Central memory CD8-positive, alpha-beta T cell (primary cell): ENCODE data around the gene ATP1A1.

Experiments used
- ATAC-seq: fragments of 150-1000 bp; cut with Tn5 transposase; replicated peaks from 2 replicates; pipeline ENCODE4 v1.10.0; 2022; ENCODE audit warnings: mild to moderate bottlenecking, moderate FRiP score, moderate number of reproducible peaks; ENCODE audit not compliant: poor library complexity, severe bottlenecking; ENCODE audit errors: extremely low read depth
- DNase-seq, 2 donors: peaks; one replicate each; pipeline ENCODE4 v3.0.0; 2021; ENCODE audit warnings: low spot score in 2 of 2
- H3K27ac Mint-ChIP-seq: one replicate; pipeline ENCODE4 v1.8.0; 2022; ENCODE audit warnings: low read depth, mild to moderate bottlenecking, moderate library complexity, mixed read lengths
- H3K27me3 Mint-ChIP-seq: one replicate; pipeline ENCODE4 v1.8.0; 2022; ENCODE audit warnings: mixed read lengths
- H3K36me3 Mint-ChIP-seq: one replicate; pipeline ENCODE4 v1.8.0; 2022; ENCODE audit warnings: mild to moderate bottlenecking, moderate library complexity, mixed read lengths; ENCODE audit not compliant: insufficient read depth
- H3K4me1 Mint-ChIP-seq: one replicate; pipeline ENCODE4 v1.8.0; 2022; ENCODE audit warnings: mixed read lengths
- H3K4me3 Mint-ChIP-seq: one replicate; pipeline ENCODE4 v1.8.0; 2022; ENCODE audit warnings: mild to moderate bottlenecking, moderate library complexity, mixed read lengths
- H3K9me3 Mint-ChIP-seq: one replicate; pipeline ENCODE4 v1.8.0; 2022; ENCODE audit warnings: mixed read lengths

ATP1A1 gene

GRCh38 chr1:116390195-116390594 lies 17.2 kb downstream of the ATP1A1 start:
- ATAC-seq (peak; percentile 95), DNase-seq (peak in 1 of 2 donors; percentile 38)
- Mint-ChIP-seq H3K36me3 (peaks cover 84% of the 10 kb centered on the region), H3K9me3 (no peaks in the 10 kb centered on the region), H3K27ac (peak overlapping the region; percentile 85), H3K4me1 (peaks cover 41% of the 10 kb centered on the region), H3K27me3 (no peaks in the 10 kb centered on the region), H3K4me3 (no peak overlapping the region)

GRCh38 chr1:116391185-116391584 lies 18.1 kb downstream of the ATP1A1 start:
- no peaks in the 10 kb centered on the region for H3K9me3 Mint-ChIP-seq
- H3K27me3 Mint-ChIP-seq: no peaks in the 10 kb centered on the region
- peaks cover 41% of the 10 kb centered on the region for H3K4me1 Mint-ChIP-seq
- DNase-seq (no peak), ATAC-seq (no peak)
- H3K27ac Mint-ChIP-seq: no peak overlapping the region
- H3K4me3 Mint-ChIP-seq: no peak overlapping the region
- H3K36me3 Mint-ChIP-seq: peaks cover 86% of the 10 kb centered on the region

GRCh38 chr1:116392717-116393404 lies 19.8 kb downstream of the ATP1A1 start:
- Mint-ChIP-seq H3K9me3 (no peaks in the 10 kb centered on the region), H3K4me3 (peak overlapping the region; percentile 44), H3K4me1 (peaks cover 41% of the 10 kb centered on the region), H3K27ac (peak overlapping the region; percentile 50), H3K27me3 (no peaks in the 10 kb centered on the region), H3K36me3 (peaks cover 92% of the 10 kb centered on the region)
- ATAC-seq: no peak
- no peak for DNase-seq

GRCh38 chr1:116393792-116394191 lies 20.7 kb downstream of the ATP1A1 start:
- H3K27ac Mint-ChIP-seq: no peak overlapping the region
- H3K9me3 Mint-ChIP-seq: no peaks in the 10 kb centered on the region

GRCh38 chr1:116394270-116394669 lies 21.2 kb downstream of the ATP1A1 start:
- no peak for DNase-seq
- no peaks in the 10 kb centered on the region for H3K9me3 Mint-ChIP-seq
- H3K36me3 Mint-ChIP-seq: peaks cover 96% of the 10 kb centered on the region
- H3K4me1 Mint-ChIP-seq: peaks cover 28% of the 10 kb centered on the region
- no peak overlapping the region for H3K4me3 Mint-ChIP-seq
- ATAC-seq: no peak
- H3K27me3 Mint-ChIP-seq: no peaks in the 10 kb centered on the region
- H3K27ac Mint-ChIP-seq: no peak overlapping the region

More at GRCh38 chr1:116393792-116394191, 20.7 kb downstream of the ATP1A1 start:
- no peak for ATAC-seq
- Mint-ChIP-seq H3K27me3 (no peaks in the 10 kb centered on the region), H3K4me1 (peaks cover 33% of the 10 kb centered on the region), H3K36me3 (peaks cover 94% of the 10 kb centered on the region), H3K4me3 (no peak overlapping the region)
- DNase-seq: no peak

- ATAC-seq: no peak
- peak overlapping the region; percentile 29 for H3K27ac Mint-ChIP-seq
- peaks cover 95% of the 10 kb centered on the region for H3K36me3 Mint-ChIP-seq
- H3K9me3 Mint-ChIP-seq: no peaks in the 10 kb centered on the region
- no peaks in the 10 kb centered on the region for H3K27me3 Mint-ChIP-seq
- H3K4me1 Mint-ChIP-seq: peaks cover 27% of the 10 kb centered on the region
- H3K4me3 Mint-ChIP-seq: no peak overlapping the region
- DNase-seq: no peak
These were observed 23.7 kb downstream of the ATP1A1 start for GRCh38 chr1:116396769-116397168.

GRCh38 chr1:116397728-116398127 lies 24.7 kb downstream of the ATP1A1 start:
- ATAC-seq (no peak), DNase-seq (no peak)
- peaks cover 27% of the 10 kb centered on the region for H3K4me1 Mint-ChIP-seq
- no peaks in the 10 kb centered on the region for H3K9me3 Mint-ChIP-seq
- H3K4me3 Mint-ChIP-seq: no peak overlapping the region
- H3K27ac Mint-ChIP-seq: no peak overlapping the region
- H3K27me3 Mint-ChIP-seq: no peaks in the 10 kb centered on the region
- H3K36me3 Mint-ChIP-seq: peaks cover 92% of the 10 kb centered on the region

- Mint-ChIP-seq H3K36me3 (peaks cover 89% of the 10 kb centered on the region), H3K27ac (no peak overlapping the region), H3K9me3 (no peaks in the 10 kb centered on the region), H3K27me3 (no peaks in the 10 kb centered on the region), H3K4me3 (no peak overlapping the region), H3K4me1 (peaks cover 30% of the 10 kb centered on the region)
- no peak for ATAC-seq
- DNase-seq: no peak
These were observed 27.7 kb downstream of the ATP1A1 start for GRCh38 chr1:116400780-116401179.

GRCh38 chr1:116401646-116402176 lies 28.7 kb downstream of the ATP1A1 start:
- H3K27me3 Mint-ChIP-seq: no peaks in the 10 kb centered on the region

GRCh38 chr1:116402333-116402732 lies 29.3 kb downstream of the ATP1A1 start:
- peak overlapping the region; percentile 75 for H3K27ac Mint-ChIP-seq
- H3K4me1 Mint-ChIP-seq: peaks cover 30% of the 10 kb centered on the region
- no peaks in the 10 kb centered on the region for H3K9me3 Mint-ChIP-seq
- H3K27me3 Mint-ChIP-seq: no peaks in the 10 kb centered on the region
- peak; percentile 52 for ATAC-seq
- no peak overlapping the region for H3K4me3 Mint-ChIP-seq
- peaks cover 83% of the 10 kb centered on the region for H3K36me3 Mint-ChIP-seq
- DNase-seq: no peak

More at GRCh38 chr1:116401646-116402176, 28.7 kb downstream of the ATP1A1 start:
- Mint-ChIP-seq H3K27ac (no peak overlapping the region), H3K36me3 (peaks cover 85% of the 10 kb centered on the region), H3K9me3 (no peaks in the 10 kb centered on the region), H3K4me1 (peaks cover 30% of the 10 kb centered on the region), H3K4me3 (no peak overlapping the region)
- ATAC-seq (no peak), DNase-seq (no peak)

GRCh38 chr1:116403496-116404136 lies 30.6 kb downstream of the ATP1A1 start:
- Mint-ChIP-seq H3K9me3 (no peaks in the 10 kb centered on the region), H3K36me3 (peaks cover 75% of the 10 kb centered on the region), H3K4me1 (peaks cover 37% of the 10 kb centered on the region), H3K27ac (no peak overlapping the region), H3K4me3 (no peak overlapping the region), H3K27me3 (no peaks in the 10 kb centered on the region)
- DNase-seq (no peak), ATAC-seq (no peak)

- Mint-ChIP-seq H3K4me1 (peaks cover 37% of the 10 kb centered on the region), H3K9me3 (no peaks in the 10 kb centered on the region), H3K27me3 (no peaks in the 10 kb centered on the region), H3K4me3 (no peak overlapping the region), H3K36me3 (peaks cover 66% of the 10 kb centered on the region), H3K27ac (no peak overlapping the region)
- DNase-seq (no peak), ATAC-seq (no peak)
These were observed 31.7 kb downstream of the ATP1A1 start for GRCh38 chr1:116404699-116405098.
